Muscle of leg (tissue), 11 donors: ENCODE data around the gene BIN2. TPM values are rescaled to one million over a fixed set of nuclear protein-coding genes. Genes with fewer than 3 reads are reported as not detected.

Experiments used
- DNase-seq: peaks from one replicate; pipeline ENCODE4 v3.0.0; 2013
- H3K27ac ChIP-seq: one replicate; pipeline ENCODE4 v1.5.1; 2013; ENCODE audit warnings: mild to moderate bottlenecking, low read length, control low read depth
- H3K27me3 ChIP-seq: one replicate; pipeline ENCODE4 v1.6.1; 2013; ENCODE audit warnings: low read length; ENCODE audit not compliant: control insufficient read depth, insufficient read depth
- H3K36me3 ChIP-seq: one replicate; pipeline ENCODE4 v1.6.1; 2013; ENCODE audit warnings: low read length; ENCODE audit not compliant: control insufficient read depth, insufficient read depth
- H3K4me1 ChIP-seq: one replicate; pipeline ENCODE4 v1.6.1; 2013; ENCODE audit warnings: low read length; ENCODE audit not compliant: control insufficient read depth, insufficient read depth
- H3K4me3 ChIP-seq: one replicate; pipeline ENCODE4 v1.5.1; 2013; ENCODE audit warnings: low read length, control low read depth
- H3K9me3 ChIP-seq: replicated peaks from 2 replicates; pipeline ENCODE4 v1.6.1; 2013; ENCODE audit warnings: low read depth, low read length; ENCODE audit not compliant: control insufficient read depth
- WGBS: methylation state at CpG from one replicate; pipeline ENCODE4 v1.1.5; 2013; ENCODE audit warnings: missing lambda C conversion rate; ENCODE audit not compliant: insufficient coverage; 5-methylcytosine and 5-hydroxymethylcytosine counted together
- polyA plus RNA-seq, 8 donors: library from polyadenylated mRNA; unstranded; fragments of 120-200 nt; gene quantifications; one replicate each; pipeline versions ENCODE4 v1.2.1 to v1.2.3, GENCODE V29; 2013; ENCODE audit warnings: inconsistent platforms in 1 of 8, low replicate concordance in 1 of 8; ENCODE audit not compliant: insufficient read length in 8 of 8, insufficient read depth in 1 of 8
- total RNA-seq: library from RNA; stranded (reverse); fragments of 120-200 nt; gene quantifications from one replicate; pipeline ENCODE4 v1.2.4, GENCODE V29; 2013

Gene BIN2
- total and polyA plus RNA-seq, 9 donors = 1.8 to 3.0 (median 2.6) TPM

- Histone ChIP-seq H3K9me3 (no peaks in the 10 kb centered on the region), H3K4me1 (peaks cover 14% of the 10 kb centered on the region), H3K27me3 (no peaks in the 10 kb centered on the region), H3K27ac (no peak overlapping the region), H3K36me3 (peaks cover 35% of the 10 kb centered on the region), H3K4me3 (no peak overlapping the region)
- no peak for DNase-seq
- no CpG with 5 or more reads among the region's 2 CpGs for WGBS
These were observed 83.0 kb downstream of the BIN2 start for GRCh38 chr12:51240971-51241370.

GRCh38 chr12:51238510-51239334, 85.3 kb downstream of the BIN2 start, which contains the start of gene DAZAP2:
TSS of gene DAZAP2 (plus strand) at chr12:51238826. CDS start at chr12:51238908, 82 bp downstream.
- H3K4me3 ChIP-seq = peak within 1 kb of the TSS; percentile 97
- no peaks in the 10 kb centered on the region for H3K9me3 ChIP-seq
- H3K4me1 ChIP-seq = peaks cover 12% of the 10 kb centered on the region
- under 1% methylated on average over 64 of the region's 70 CpGs for WGBS
- H3K27me3 ChIP-seq = no peaks in the 10 kb centered on the region
- DNase-seq = peak; percentile 98
- H3K36me3 ChIP-seq = peaks cover 27% of the 10 kb centered on the region
- H3K27ac ChIP-seq = peak within 1 kb of the TSS; percentile 99

GRCh38 chr12:51238037-51238509, 85.9 kb downstream of the BIN2 start:
- under 1% methylated on average over 9 of the region's 10 CpGs for WGBS
- no peak for DNase-seq
- peak overlapping the region; percentile 97 for H3K4me3 ChIP-seq
- H3K36me3 ChIP-seq = peaks cover 25% of the 10 kb centered on the region
- peaks cover 12% of the 10 kb centered on the region for H3K4me1 ChIP-seq
- no peaks in the 10 kb centered on the region for H3K9me3 ChIP-seq
- H3K27ac ChIP-seq = peak overlapping the region; percentile 60
- H3K27me3 ChIP-seq = no peaks in the 10 kb centered on the region

GRCh38 chr12:51234530-51234929, 89.4 kb downstream of the BIN2 start:
- no peak for DNase-seq
- Histone ChIP-seq H3K9me3 (peaks cover 2% of the 10 kb centered on the region), H3K27ac (no peak overlapping the region), H3K36me3 (no peaks in the 10 kb centered on the region), H3K4me3 (no peak overlapping the region), H3K27me3 (no peaks in the 10 kb centered on the region), H3K4me1 (peaks cover 5% of the 10 kb centered on the region)
- 88% methylated on average over 3 of the region's 5 CpGs for WGBS

GRCh38 chr12:51232642-51233041, 91.3 kb downstream of the BIN2 start:
- H3K27me3 ChIP-seq = no peaks in the 10 kb centered on the region
- H3K36me3 ChIP-seq = no peaks in the 10 kb centered on the region
- DNase-seq = no peak
- H3K4me1 ChIP-seq = no peaks in the 10 kb centered on the region
- H3K4me3 ChIP-seq = no peak overlapping the region
- peaks cover 2% of the 10 kb centered on the region for H3K9me3 ChIP-seq
- H3K27ac ChIP-seq = no peak overlapping the region

Other genes with a start within 250 kb of the BIN2 start
- 16.4 TPM for gene CSRNP2, start 240.6 kb downstream of the BIN2 start, total RNA-seq
- gene CSRNP2, start 240.6 kb downstream of the BIN2 start, polyA plus RNA-seq = 10 to 100 TPM; 22.4 to 30.6 (median 24.0) TPM
- 18.3 TPM for gene TFCP2, start 151.0 kb downstream of the BIN2 start, total RNA-seq
- 10 to 100 TPM; 35.2 to 50.3 (median 42.2) TPM for gene TFCP2, start 151.0 kb downstream of the BIN2 start, polyA plus RNA-seq
- 4.6 TPM for gene POU6F1, start 106.1 kb downstream of the BIN2 start, total RNA-seq
- gene POU6F1, start 106.1 kb downstream of the BIN2 start, polyA plus RNA-seq = 10 to 100 TPM in 1 of 8 donors, 1 to 10 TPM in 7; 6.5 to 10.3 (median 7.7) TPM
- gene DAZAP2, start 85.3 kb downstream of the BIN2 start, total RNA-seq = 46.1 TPM
- gene DAZAP2, start 85.3 kb downstream of the BIN2 start, polyA plus RNA-seq = 100 to 1,000 TPM in 1 of 8 donors, 10 to 100 TPM in 7; 72.8 to 101 (median 79.1) TPM
- 3.4 TPM for gene SMAGP, start 53.8 kb downstream of the BIN2 start, total RNA-seq
- gene SMAGP, start 53.8 kb downstream of the BIN2 start, polyA plus RNA-seq = 10 to 100 TPM in 2 of 8 donors, 1 to 10 TPM in 6; 5.2 to 14.8 (median 7.8) TPM
- not detected for gene CELA1, start 22.5 kb upstream of the BIN2 start, total RNA-seq
- gene CELA1, start 22.5 kb upstream of the BIN2 start, polyA plus RNA-seq = not detected
- gene GALNT6, start 67.2 kb upstream of the BIN2 start, total RNA-seq = 0.35 TPM
- gene GALNT6, start 67.2 kb upstream of the BIN2 start, polyA plus RNA-seq = 1 to 10 TPM in 2 of 8 donors, under 1 TPM in 6; 0.32 to 1.1 (median 0.54) TPM
- gene SLC4A8, start 100.7 kb upstream of the BIN2 start, total RNA-seq = 0.80 TPM
- gene SLC4A8, start 100.7 kb upstream of the BIN2 start, polyA plus RNA-seq = 1 to 10 TPM in 4 of 8 donors, under 1 TPM in 4; 0.85 to 1.2 (median 1.0) TPM